DND-41 (cell line): ENCODE data around the gene TRA2A.

Source experiments
- ATAC-seq: fragments of 200-7000 bp; cut with Tn5 transposase; 3 replicates; pipeline ENCODE4 v1.9.1; 2021; ENCODE audit warnings: low read depth; ENCODE audit not compliant: insufficient read depth
- DNase-seq: peaks from one replicate; pipeline ENCODE4 v3.0.0-alpha.2; 2020
- H2AFZ ChIP-seq: 2 replicates; pipeline ENCODE4 v1.6.0; 2012; ENCODE audit warnings: low read depth, low read length
- H3K27ac ChIP-seq: 2 replicates; pipeline ENCODE4 v1.5.1; 2012; ENCODE audit warnings: low read length, inconsistent platforms
- H3K27me3 ChIP-seq: fragments of 200-600 bp; sonication (generic); 2 replicates; pipeline ENCODE4 v1.6.0; 2012; ENCODE audit warnings: low read length, mild to moderate bottlenecking, inconsistent platforms; ENCODE audit not compliant: insufficient read depth, poor library complexity
- H3K36me3 ChIP-seq: 2 replicates; pipeline ENCODE4 v1.5.1; 2012; ENCODE audit warnings: low read length, inconsistent platforms; ENCODE audit not compliant: insufficient read depth
- H3K4me1 ChIP-seq: 2 replicates; pipeline ENCODE4 v1.5.1; 2012; ENCODE audit warnings: mild to moderate bottlenecking, low read length; ENCODE audit not compliant: insufficient read depth
- H3K4me2 ChIP-seq: 2 replicates; pipeline ENCODE4 v1.6.0; 2012; ENCODE audit warnings: mild to moderate bottlenecking, moderate library complexity, low read length, inconsistent platforms; ENCODE audit not compliant: insufficient read depth
- H3K4me3 ChIP-seq, 2 experiments: fragments of 200-600 bp in 1 of 2; shearing (Covaris generic) in 1 of 2; 2 replicates each; pipeline ENCODE4 v1.5.1; 2012 to 2016; ENCODE audit warnings: inconsistent platforms in 2 of 2, low read length in 2 of 2, mild to moderate bottlenecking in 2 of 2, low read depth in 1 of 2, moderate library complexity in 1 of 2
- H3K79me2 ChIP-seq: 2 replicates; pipeline ENCODE4 v1.6.0; 2012; ENCODE audit warnings: low read length, inconsistent platforms; ENCODE audit not compliant: insufficient read depth
- H3K9ac ChIP-seq: 2 replicates; pipeline ENCODE4 v1.6.0; 2012; ENCODE audit warnings: low read depth, mild to moderate bottlenecking, inconsistent platforms, low read length, moderate library complexity
- H3K9me3 ChIP-seq: 2 replicates; pipeline ENCODE4 v1.5.1; 2012; ENCODE audit warnings: low read length, moderate library complexity, mild to moderate bottlenecking, inconsistent platforms; ENCODE audit not compliant: insufficient read depth, severe bottlenecking
- H4K20me1 ChIP-seq: 2 replicates; pipeline ENCODE4 v1.6.0; 2012; ENCODE audit warnings: low read length; ENCODE audit not compliant: insufficient read depth
- EZH2 ChIP-seq: IDR thresholded peaks from 3 replicates; pipeline ENCODE4 v1.6.1; 2012; ENCODE audit warnings: borderline replicate concordance, low read depth, mild to moderate bottlenecking, moderate library complexity, low read length, inconsistent platforms; ENCODE audit not compliant: severe bottlenecking
- TF ChIP-seq, protein P1 (sequence below): IDR thresholded peaks from 2 replicates; pipeline ENCODE4 v1.5.1; 2012; ENCODE audit warnings: borderline replicate concordance, low read length, moderate library complexity, mild to moderate bottlenecking; ENCODE audit not compliant: poor library complexity, severe bottlenecking; ENCODE audit errors: extremely low read depth

The TRA2A gene

GRCh38 chr7:23547662-23548061 is 15.9 kb upstream of the TRA2A start:
- Histone ChIP-seq H3K36me3 (no peaks in the 10 kb centered on the region), H2AFZ (no peak overlapping the region), H4K20me1 (no peaks in the 10 kb centered on the region), H3K27me3 (peaks cover 5% of the 10 kb centered on the region), H3K9ac (no peak overlapping the region), H3K79me2 (no peaks in the 10 kb centered on the region), H3K4me3 (no peak overlapping the region), H3K4me1 (no peaks in the 10 kb centered on the region), H3K9me3 (no peaks in the 10 kb centered on the region), H3K4me2 (no peak overlapping the region), H3K27ac (no peak overlapping the region)
- DNase-seq (no peak), ATAC-seq (no peak)
- TF ChIP-seq EZH2: no peak
- TF ChIP-seq, protein P1, sequence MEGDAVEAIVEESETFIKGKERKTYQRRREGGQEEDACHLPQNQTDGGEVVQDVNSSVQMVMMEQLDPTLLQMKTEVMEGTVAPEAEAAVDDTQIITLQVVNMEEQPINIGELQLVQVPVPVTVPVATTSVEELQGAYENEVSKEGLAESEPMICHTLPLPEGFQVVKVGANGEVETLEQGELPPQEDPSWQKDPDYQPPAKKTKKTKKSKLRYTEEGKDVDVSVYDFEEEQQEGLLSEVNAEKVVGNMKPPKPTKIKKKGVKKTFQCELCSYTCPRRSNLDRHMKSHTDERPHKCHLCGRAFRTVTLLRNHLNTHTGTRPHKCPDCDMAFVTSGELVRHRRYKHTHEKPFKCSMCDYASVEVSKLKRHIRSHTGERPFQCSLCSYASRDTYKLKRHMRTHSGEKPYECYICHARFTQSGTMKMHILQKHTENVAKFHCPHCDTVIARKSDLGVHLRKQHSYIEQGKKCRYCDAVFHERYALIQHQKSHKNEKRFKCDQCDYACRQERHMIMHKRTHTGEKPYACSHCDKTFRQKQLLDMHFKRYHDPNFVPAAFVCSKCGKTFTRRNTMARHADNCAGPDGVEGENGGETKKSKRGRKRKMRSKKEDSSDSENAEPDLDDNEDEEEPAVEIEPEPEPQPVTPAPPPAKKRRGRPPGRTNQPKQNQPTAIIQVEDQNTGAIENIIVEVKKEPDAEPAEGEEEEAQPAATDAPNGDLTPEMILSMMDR: no peak

DNA sequence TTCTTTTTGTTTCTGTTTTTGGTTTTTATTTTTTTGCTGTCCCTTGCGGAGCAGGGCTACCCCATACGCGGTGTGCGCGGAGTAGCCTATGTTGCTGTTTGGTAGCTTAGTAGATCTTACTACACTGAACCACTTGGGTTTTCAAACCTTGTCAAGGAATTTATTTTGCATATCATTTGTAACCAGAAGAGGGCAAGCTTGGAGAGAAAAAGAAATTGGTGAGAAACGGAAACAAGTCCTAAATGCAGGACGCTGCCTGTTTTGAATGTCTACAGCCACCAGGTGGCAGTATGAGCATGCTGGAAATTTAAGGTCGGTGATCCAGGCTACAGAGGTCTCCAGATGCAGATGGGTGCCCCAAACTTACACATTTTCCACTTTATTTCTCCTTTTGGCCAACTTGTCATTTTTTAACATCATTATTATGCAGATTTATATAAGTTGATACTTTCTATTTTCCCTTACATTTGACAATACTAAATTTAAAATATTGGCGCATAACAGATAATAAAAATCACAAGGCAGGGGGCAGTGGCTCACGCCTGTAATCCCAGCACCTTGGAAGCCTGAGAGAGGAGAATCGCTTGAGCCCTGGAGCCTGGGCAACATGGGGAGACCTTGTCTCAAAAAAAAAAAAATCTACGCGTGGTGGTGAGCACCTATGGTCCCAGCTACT is 15.3 kb upstream of the TRA2A start:
- H3K4me2 ChIP-seq: no peak overlapping the region
- peaks cover 5% of the 10 kb centered on the region for H3K27me3 ChIP-seq
- H2AFZ ChIP-seq: no peak overlapping the region
- DNase-seq: peak; percentile 85
- no peak overlapping the region for H3K27ac ChIP-seq
- no peak for TF ChIP-seq EZH2
- TF ChIP-seq, protein P1: peak; percentile 97
- no peaks in the 10 kb centered on the region for H3K36me3 ChIP-seq
- no peaks in the 10 kb centered on the region for H3K9me3 ChIP-seq
- peak; percentile 90 for ATAC-seq
- no peak overlapping the region for H3K9ac ChIP-seq
- H3K79me2 ChIP-seq: no peaks in the 10 kb centered on the region
- no peak overlapping the region for H3K4me3 ChIP-seq
- no peaks in the 10 kb centered on the region for H3K4me1 ChIP-seq
- H4K20me1 ChIP-seq: no peaks in the 10 kb centered on the region

- Histone ChIP-seq H3K27me3 (peaks cover 5% of the 10 kb centered on the region), H3K4me1 (0 out of 2 replicates have a peak, but pooled peaks cover under 1% of the 10 kb centered on the region), H2AFZ (no peak overlapping the region), H3K4me3 (no peak overlapping the region), H3K9me3 (no peaks in the 10 kb centered on the region), H4K20me1 (no peaks in the 10 kb centered on the region), H3K9ac (no peak overlapping the region), H3K79me2 (no peaks in the 10 kb centered on the region), H3K4me2 (no peak overlapping the region), H3K27ac (no peak overlapping the region), H3K36me3 (no peaks in the 10 kb centered on the region)
- TF ChIP-seq, protein P1: no peak
- TF ChIP-seq EZH2: no peak
- ATAC-seq: no peak
- no peak for DNase-seq
These were observed 13.7 kb upstream of the TRA2A start for GRCh38 chr7:23545493-23545892.

DNA sequence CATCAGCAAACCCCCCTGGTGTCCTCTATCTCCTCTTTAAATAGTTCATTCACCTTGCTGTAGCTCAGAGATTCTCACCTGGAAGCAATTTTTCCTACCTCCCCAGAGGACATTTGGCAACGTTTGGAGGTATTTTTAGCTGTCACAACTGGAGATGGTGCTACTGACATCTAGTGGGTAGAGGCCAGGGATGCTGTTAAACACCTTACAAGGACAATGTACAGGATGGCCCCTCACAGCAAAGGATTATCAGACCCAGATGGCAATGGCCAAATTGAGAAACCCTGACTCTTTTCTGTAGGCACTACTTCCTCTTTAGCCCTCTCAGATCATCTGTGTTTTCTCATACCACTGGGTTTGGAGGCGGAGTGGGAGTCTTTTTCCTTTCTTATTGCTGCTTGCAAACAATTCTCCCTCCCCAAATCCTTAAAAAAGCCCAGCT is 13.2 kb upstream of the TRA2A start:
- H3K4me3 ChIP-seq: no peak overlapping the region
- no peaks in the 10 kb centered on the region for H3K79me2 ChIP-seq
- no peak overlapping the region for H2AFZ ChIP-seq
- no peaks in the 10 kb centered on the region for H3K36me3 ChIP-seq
- TF ChIP-seq, protein P1: peak; percentile 68
- no peak for TF ChIP-seq EZH2
- ATAC-seq (peak; percentile 61), DNase-seq (peak; percentile 33)
- peaks cover 6% of the 10 kb centered on the region for H3K4me1 ChIP-seq
- no peak overlapping the region for H3K4me2 ChIP-seq
- no peaks in the 10 kb centered on the region for H3K9me3 ChIP-seq
- peaks cover 5% of the 10 kb centered on the region for H3K27me3 ChIP-seq
- H4K20me1 ChIP-seq: no peaks in the 10 kb centered on the region
- no peak overlapping the region for H3K9ac ChIP-seq
- no peak overlapping the region for H3K27ac ChIP-seq
